HG02970 (cell line): ENCODE results near the gene BPIFB2.

Experiments used
- ATAC-seq: cut with Tn5 transposase; IDR thresholded peaks from one replicate; pipeline ENCODE4 v1.9.1; 2021; ENCODE audit warnings: mild to moderate bottlenecking, moderate library complexity, moderate number of reproducible peaks; ENCODE audit not compliant: unreplicated experiment, low FRiP score

Gene BPIFB2

GRCh38 chr20:32983459-32984112 lies 23.9 kb upstream of the BPIFB2 start:
- no peak for ATAC-seq

- no peak for ATAC-seq
Measured at GRCh38 chr20:32984196-32984595, 23.3 kb upstream of the BPIFB2 start.

GRCh38 chr20:32984631-32985354 lies 22.7 kb upstream of the BPIFB2 start:
- ATAC-seq = no peak

DNA sequence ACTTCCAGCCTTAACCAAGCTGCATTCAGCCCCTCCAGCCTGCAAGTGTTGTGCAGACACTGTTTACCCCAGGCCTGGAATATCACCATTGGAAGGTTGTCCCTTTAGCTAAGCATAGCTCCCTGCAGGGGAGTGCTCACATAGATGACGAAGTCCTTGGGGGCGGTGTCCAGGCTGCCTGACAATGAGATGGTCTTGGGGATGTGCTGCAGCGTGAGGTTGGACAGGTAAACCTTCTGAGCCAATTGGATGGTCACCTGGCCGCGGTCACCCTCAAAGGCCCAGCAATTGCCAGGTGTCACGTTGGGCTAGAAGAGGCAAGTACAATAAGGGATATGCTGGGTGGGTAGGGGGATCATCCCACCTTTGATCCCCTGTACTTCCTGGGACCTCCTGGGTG lies 21.9 kb upstream of the BPIFB2 start:
- no peak for ATAC-seq

- no peak for ATAC-seq
Measured at GRCh38 chr20:32986331-32986966, 21.1 kb upstream of the BPIFB2 start.

GRCh38 chr20:32987044-32987825 lies 20.3 kb upstream of the BPIFB2 start:
- ATAC-seq = no peak

GRCh38 chr20:32988008-32988407 lies 19.5 kb upstream of the BPIFB2 start:
- no peak for ATAC-seq

DNA sequence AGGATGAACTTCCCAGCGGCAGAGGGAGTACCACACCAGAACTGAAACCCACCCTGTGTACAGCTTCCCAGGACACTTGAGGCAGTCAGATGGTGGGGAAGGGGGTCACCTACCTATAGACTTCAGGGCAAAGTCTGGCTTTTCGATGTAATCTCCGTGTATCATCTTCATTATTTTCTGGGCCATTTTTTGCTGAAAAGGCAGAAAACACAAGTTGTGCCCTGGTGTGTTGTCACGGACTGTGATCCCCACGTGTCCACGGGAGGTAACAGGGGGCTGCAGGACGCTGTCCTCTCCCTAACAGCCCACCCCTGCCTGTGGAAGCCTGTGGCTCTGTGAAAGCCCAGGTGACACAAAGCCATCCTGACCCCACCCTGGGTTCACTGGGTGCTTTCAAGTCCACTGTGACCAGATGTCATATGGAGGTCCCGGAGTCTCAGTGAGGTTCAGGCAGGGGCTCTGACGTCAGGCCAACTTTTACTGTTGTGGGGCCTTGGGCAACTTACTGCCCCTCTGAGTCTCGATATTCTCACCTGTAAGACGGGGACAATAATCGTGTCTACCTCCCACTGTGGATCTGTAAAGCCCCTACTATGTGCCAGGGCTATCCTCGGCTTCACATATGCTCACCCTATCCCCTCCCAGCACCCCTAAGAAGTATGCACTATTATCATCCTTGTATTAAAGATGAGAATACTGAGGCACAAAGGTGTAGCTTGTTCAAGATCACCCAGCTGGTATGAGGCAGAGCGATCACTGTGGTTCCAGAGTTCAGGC lies 17.8 kb upstream of the BPIFB2 start:
- no peak for ATAC-seq

DNA sequence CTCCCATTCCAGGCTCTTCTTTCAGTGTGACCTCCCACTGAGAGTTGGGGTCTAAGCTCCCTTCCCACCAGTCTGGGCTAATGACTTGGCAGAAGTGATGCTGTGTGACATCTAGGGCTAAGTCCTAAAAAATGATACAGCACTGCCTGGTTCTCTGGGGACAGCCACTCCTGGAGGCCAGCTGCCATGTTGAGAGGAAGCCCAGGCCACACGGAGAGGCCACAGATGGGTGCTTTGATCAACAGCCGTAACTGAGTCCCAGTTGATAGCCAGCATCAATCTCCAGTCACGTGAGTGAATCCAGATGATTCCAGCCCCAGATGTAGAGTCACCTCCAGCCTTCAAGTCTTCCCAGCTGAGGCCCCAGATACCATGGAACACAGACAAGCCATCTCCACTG lies 17.1 kb upstream of the BPIFB2 start:
- ATAC-seq = no peak

DNA sequence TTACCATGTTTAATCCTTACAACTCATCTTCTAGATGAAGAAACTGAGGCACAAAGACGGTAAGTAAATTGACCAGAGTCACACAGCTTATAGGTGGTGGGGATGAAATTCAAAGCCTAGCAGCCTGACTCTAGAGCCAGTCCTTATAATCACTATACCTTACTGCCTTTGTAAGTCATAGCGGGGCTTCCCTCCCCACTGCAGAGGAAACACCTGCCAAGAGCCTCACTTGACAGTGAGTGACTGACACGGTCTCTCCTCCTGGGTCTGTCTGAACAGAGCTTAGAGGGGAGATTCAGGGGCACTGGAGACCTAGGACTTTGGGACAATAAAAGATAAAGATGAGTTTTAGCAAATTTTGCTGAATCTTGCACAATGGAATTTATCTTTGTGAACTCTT lies 16.1 kb upstream of the BPIFB2 start:
- ATAC-seq = no peak

DNA sequence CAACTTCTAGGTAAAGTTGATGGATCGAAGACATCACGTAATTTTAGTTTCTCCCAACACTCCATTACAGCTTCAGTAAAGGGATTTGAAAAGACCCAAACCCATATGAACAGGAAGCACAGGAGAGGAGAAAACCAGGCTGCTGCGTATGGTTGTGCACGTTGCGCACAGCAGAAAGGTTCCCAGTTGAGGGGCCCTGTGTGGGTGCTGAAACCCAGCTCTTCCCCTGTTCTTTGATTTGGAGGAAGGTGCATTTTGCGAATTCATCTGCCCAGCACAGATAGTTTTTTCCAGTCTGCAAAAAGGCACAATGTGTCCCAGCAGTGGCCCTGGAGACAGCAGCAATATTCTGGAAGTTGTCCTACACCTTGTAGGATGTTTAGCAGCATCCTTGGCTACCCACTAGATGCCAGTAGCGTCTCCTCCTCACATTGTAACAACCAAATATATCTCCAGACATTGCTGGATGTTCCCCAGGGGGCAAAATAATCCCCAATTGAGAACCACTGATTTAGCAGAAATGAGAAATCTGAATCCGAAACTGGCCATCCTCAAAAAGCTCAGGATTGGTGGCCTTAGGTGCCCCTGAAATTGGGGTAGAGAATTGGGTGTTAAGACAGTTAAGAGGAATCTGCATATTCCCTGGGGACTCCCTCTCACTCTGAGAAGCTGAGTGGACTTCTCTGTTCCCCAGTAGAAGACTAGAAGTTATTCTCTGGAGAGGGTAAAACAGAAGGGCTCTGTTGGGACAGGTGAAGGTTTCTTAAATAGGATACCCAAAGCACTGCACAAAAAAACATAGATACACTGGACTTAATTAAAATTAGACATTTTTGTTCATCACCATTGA lies 15.5 kb upstream of the BPIFB2 start:
- ATAC-seq = no peak

DNA sequence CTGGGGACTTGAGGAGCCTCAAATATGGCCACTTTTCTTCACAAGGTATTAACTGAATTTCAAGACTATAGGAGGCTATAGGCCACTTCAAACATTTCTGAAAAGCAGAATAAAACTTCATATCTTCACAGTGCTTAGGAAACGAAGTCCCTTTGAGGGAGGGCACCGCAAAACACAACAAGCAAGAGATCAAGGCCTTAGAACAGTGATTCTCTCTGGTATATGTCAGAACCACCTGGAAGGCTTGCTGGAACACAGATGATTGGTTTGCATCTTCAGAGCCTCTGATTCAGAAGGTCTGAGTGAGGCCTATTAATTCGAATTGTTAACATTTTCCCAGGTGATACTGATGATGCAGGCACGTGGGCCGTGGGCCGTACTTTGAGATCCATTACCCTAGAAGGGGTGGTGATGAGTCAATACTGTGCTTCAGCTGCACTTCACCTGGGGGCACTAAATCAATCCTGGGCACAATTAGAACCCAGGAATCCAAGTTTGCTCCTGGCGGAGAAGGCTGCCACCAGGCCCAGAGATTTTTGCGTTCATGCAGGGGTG lies 13.9 kb upstream of the BPIFB2 start:
- ATAC-seq = no peak

DNA sequence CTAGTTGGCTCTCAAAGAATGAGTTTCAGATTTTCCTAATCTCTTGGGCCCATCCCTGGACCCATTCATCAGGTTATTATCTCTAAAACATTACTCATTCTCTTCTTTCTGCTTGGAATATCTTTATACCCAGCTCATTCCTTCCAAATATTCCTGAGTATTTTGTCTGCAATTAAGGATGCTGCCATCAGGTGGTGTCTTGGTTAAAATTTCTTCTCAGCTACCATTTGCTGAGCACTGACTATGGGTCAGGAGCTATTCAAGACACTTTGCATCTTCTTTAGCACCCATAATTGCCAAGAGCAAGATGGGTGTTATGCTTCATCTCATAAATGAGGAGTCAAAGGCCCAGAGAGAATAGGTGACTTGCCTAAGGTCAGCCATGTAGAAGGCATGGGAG lies 11.7 kb upstream of the BPIFB2 start:
- ATAC-seq = no peak

- ATAC-seq = no peak
Measured at GRCh38 chr20:32997431-32997830, 10.1 kb upstream of the BPIFB2 start.

DNA sequence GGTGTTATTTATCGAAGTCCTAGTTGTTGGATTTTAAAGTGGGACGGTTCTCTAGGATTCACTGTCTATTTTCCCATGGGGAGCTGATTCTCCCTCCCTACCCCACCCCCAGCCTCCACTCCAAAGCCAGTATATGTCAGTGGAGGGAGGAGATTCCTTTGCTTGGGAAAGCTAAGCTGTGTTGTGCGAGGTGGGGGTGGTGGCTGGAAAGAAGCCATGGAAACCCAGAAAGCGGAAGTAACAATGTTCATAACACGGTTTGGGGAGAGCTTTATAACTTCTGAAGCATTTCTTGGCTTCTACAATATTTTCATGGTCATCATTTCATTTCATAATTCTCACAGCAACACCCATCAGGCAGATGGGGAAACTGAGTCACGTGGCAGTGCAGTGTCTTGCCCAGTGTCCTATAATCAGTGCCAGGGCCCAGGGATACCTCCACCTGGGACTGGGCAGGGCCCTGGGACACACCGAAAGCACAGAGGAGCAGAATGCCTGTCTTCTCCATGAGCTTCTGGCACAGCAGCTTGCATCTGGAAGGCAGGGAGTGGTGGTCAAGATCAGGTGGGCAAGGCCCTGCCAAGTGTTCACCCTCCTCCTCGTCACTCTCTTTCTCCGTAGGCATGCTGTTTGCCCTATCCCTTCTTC lies 7.8 kb upstream of the BPIFB2 start:
- no peak for ATAC-seq

GRCh38 chr20:33000802-33001466 lies 6.6 kb upstream of the BPIFB2 start:
- no peak for ATAC-seq

DNA sequence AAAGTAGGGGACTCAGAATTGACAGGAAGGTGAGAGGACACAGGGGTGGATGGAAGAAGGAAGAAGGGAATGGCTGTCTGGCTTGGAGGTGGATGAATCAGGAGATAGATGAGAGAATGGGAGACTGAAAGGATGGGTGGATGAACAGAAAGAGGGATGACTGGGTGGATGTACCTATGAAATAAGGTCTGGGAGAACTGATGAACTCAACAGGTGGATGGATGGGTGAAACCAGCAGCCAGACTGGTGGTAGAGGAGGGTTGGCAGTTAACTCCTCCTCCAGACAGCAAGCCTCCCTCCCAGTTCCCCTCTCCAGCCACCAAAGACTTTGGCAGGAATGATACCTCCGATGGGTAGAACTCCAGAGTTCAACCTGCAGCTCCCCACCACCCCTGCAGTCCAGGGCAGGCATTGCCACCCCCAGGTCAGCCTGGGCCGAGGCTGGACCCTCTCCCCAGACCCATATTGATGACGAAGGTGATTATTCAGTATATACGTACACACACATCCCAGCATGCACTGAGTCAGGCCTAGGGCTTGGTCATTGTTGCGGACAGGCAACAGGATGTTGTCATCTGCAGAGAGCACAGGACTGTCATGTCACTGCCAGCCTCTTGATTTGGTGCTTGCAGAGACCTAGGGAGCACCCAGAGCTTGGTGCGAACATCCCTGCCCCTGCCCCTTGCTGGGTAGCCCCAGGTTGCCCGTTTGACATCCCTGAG lies 5.3 kb upstream of the BPIFB2 start:
- ATAC-seq = no peak
